Measurements from ENCODE around the gene ZNF320. TPM values are rescaled to one million over a fixed set of nuclear protein-coding genes. Genes with fewer than 3 reads are reported as not detected.
"Not testable (repeated sequence)": the region's sequence is repeated elsewhere in the genome, so short reads cannot be mapped to it uniquely, and the experiment has no call there.

The ZNF320 gene
- total RNA-seq, 1 donor from 2014 or later, result 9.3 TPM

- intact Hi-C loops (cut with micrococcal nuclease), result no loop called here
- peak; percentile 66 for ATAC-seq
- peak; percentile 66 for DNase-seq
Observed at GRCh38 chr19:52923778-52924593, 26.6 kb upstream of the ZNF320 start.

GRCh38 chr19:52922841-52923777 lies 25.7 kb upstream of the ZNF320 start, which contains the start of gene ZNF888:
Gene ZNF888, minus strand, starts transcription at chr19:52923428. Its CDS starts 5,555 bp downstream, at chr19:52917873.
- DNase-seq (peak; percentile 93), ATAC-seq (peak; percentile 100)
- intact Hi-C loops (cut with micrococcal nuclease), result no loop called here

- DNase-seq (no peak), ATAC-seq (no peak)
- intact Hi-C loops (cut with micrococcal nuclease), result no loop called here
Observed at GRCh38 chr19:52917531-52917930, 20.1 kb upstream of the ZNF320 start.

- DNase-seq, result no peak
- intact Hi-C loops (cut with micrococcal nuclease), result no loop called here
- no peak for ATAC-seq
Observed at GRCh38 chr19:52910648-52911047, 13.2 kb upstream of the ZNF320 start.

GRCh38 chr19:52904052-52904780 lies 6.8 kb upstream of the ZNF320 start:
- ATAC-seq; intact Hi-C loops (cut with micrococcal nuclease); DNase-seq: not testable (repeated sequence)

- intact Hi-C loops (cut with micrococcal nuclease), result no loop called here
- no peak for ATAC-seq
- DNase-seq, result no peak
Observed at GRCh38 chr19:52901842-52902241, 4.4 kb upstream of the ZNF320 start.

GRCh38 chr19:52898596-52898995 lies 1.2 kb upstream of the ZNF320 start:
- ATAC-seq; DNase-seq; intact Hi-C loops (cut with micrococcal nuclease): not testable (repeated sequence)

- ATAC-seq (no peak), DNase-seq (no peak)
- intact Hi-C loops (cut with micrococcal nuclease), result no loop called here
Observed at GRCh38 chr19:52898101-52898500, 666 bp upstream of the ZNF320 start.

GRCh38 chr19:52896431-52897137 lies 851 bp downstream of the ZNF320 start:
- DNase-seq, result no peak
- ATAC-seq, result peak; percentile 48
- intact Hi-C loops (cut with micrococcal nuclease), result no loop called here

- ATAC-seq, result no peak
Observed at GRCh38 chr19:52891336-52891735, 6.1 kb downstream of the ZNF320 start.

GRCh38 chr19:52889931-52890330 lies 7.5 kb downstream of the ZNF320 start:
- intact Hi-C loops (cut with micrococcal nuclease), result no loop called here
- no peak for DNase-seq

More at GRCh38 chr19:52891336-52891735, 6.1 kb downstream of the ZNF320 start:
- intact Hi-C loops (cut with micrococcal nuclease), result no loop called here
- DNase-seq, result no peak

GRCh38 chr19:52889076-52889475 lies 8.4 kb downstream of the ZNF320 start:
- ATAC-seq (no peak), DNase-seq (no peak)
- intact Hi-C loops (cut with micrococcal nuclease), result no loop called here

More at GRCh38 chr19:52889931-52890330, 7.5 kb downstream of the ZNF320 start:
- no peak for ATAC-seq

- intact Hi-C loops (cut with micrococcal nuclease), result no loop called here
- ATAC-seq, result no peak
Observed at GRCh38 chr19:52880895-52881389, 16.5 kb downstream of the ZNF320 start.

GRCh38 chr19:52872996-52873395 lies 24.4 kb downstream of the ZNF320 start:
- DNase-seq; ATAC-seq; intact Hi-C loops (cut with micrococcal nuclease): not testable (repeated sequence)

More at GRCh38 chr19:52880895-52881389, 16.5 kb downstream of the ZNF320 start:
- DNase-seq, result no peak

GRCh38 chr19:52871466-52871865 lies 26.0 kb downstream of the ZNF320 start:
- ATAC-seq, result no peak
- DNase-seq, result no peak
- intact Hi-C loops (cut with micrococcal nuclease), result no loop called here

GRCh38 chr19:52868031-52868430 lies 29.4 kb downstream of the ZNF320 start:
- ATAC-seq; intact Hi-C loops (cut with micrococcal nuclease): not testable (repeated sequence)

GRCh38 chr19:52857378-52858191 lies 39.9 kb downstream of the ZNF320 start, which contains the start of gene ZNF468:
Gene ZNF468, minus strand, starts transcription at chr19:52857619. Its CDS starts 3,347 bp downstream, at chr19:52854272.
- DNase-seq, result peak; percentile 77
- peak; percentile 100 for ATAC-seq
- intact Hi-C loops (cut with micrococcal nuclease), result not testable (repeated sequence)

More at GRCh38 chr19:52868031-52868430, 29.4 kb downstream of the ZNF320 start:
- DNase-seq, result not testable (repeated sequence)
